T-helper 17 cell (primary cell): ENCODE results near the gene HOXA9. TPM values are rescaled to one million over a fixed set of nuclear protein-coding genes. Genes with fewer than 3 reads are reported as not detected.

Experiments
- ATAC-seq: fragments of 150-1000 bp; cut with Tn5 transposase; 2 replicates; pipeline ENCODE4 v1.10.0; 2021; ENCODE audit warnings: mild to moderate bottlenecking, moderate library complexity
- DNase-seq, 3 donors: peaks; one replicate each; pipeline versions ENCODE4 v3.0.0 to v3.0.0-alpha.2; 2020 to 2021
- H3K9me3 ChIP-seq: one replicate; pipeline ENCODE4 v1.7.0; 2013; ENCODE audit warnings: low read length, mild to moderate bottlenecking; ENCODE audit not compliant: control insufficient read depth, poor library complexity, severe bottlenecking
- H3K27ac Mint-ChIP-seq: one replicate; pipeline ENCODE4 v1.8.0; 2022; ENCODE audit warnings: mild to moderate bottlenecking, moderate library complexity, mixed read lengths
- H3K27me3 Mint-ChIP-seq: one replicate; pipeline ENCODE4 v1.8.0; 2022; ENCODE audit warnings: mixed read lengths
- H3K36me3 Mint-ChIP-seq: one replicate; pipeline ENCODE4 v1.8.0; 2022; ENCODE audit warnings: low read depth, mixed read lengths
- H3K4me1 Mint-ChIP-seq: one replicate; pipeline ENCODE4 v1.8.0; 2022; ENCODE audit warnings: mild to moderate bottlenecking, mixed read lengths
- H3K4me3 Mint-ChIP-seq: one replicate; pipeline ENCODE4 v1.8.0; 2022; ENCODE audit warnings: mild to moderate bottlenecking, moderate library complexity, mixed read lengths
- total RNA-seq, 4 donors: library from RNA in 2 of 4; stranded (reverse) in 2 of 4; gene quantifications; one replicate each; pipeline ENCODE4 v1.2.3 and lab custom pipeline; 2022 to 2026

HOXA9 gene
- total RNA-seq, 2 donors from 2014 or later, result not detected

- H3K27ac Mint-ChIP-seq, result no peak overlapping the region
- no peak overlapping the region for H3K4me3 Mint-ChIP-seq
- ATAC-seq, result no peak
- no peaks in the 10 kb centered on the region for H3K9me3 ChIP-seq
- H3K4me1 Mint-ChIP-seq, result peaks cover 10% of the 10 kb centered on the region
- peaks cover 70% of the 10 kb centered on the region for H3K27me3 Mint-ChIP-seq
- H3K36me3 Mint-ChIP-seq, result peaks cover 2% of the 10 kb centered on the region
- DNase-seq, result no peak
Observed at GRCh38 chr7:27144781-27145164, 20.6 kb downstream of the HOXA9 start.

GRCh38 chr7:27143950-27144780 is 21.2 kb downstream of the HOXA9 start:
- no peaks in the 10 kb centered on the region for H3K9me3 ChIP-seq
- DNase-seq (no peak), ATAC-seq (no peak)
- Mint-ChIP-seq H3K27me3 (peaks cover 64% of the 10 kb centered on the region), H3K27ac (no peak overlapping the region), H3K4me1 (peaks cover 10% of the 10 kb centered on the region), H3K4me3 (no peak overlapping the region), H3K36me3 (peaks cover 2% of the 10 kb centered on the region)

- no peak within 1 kb of the TSS for H3K27ac Mint-ChIP-seq
- H3K27me3 Mint-ChIP-seq, result peaks cover 62% of the 10 kb centered on the region
- ATAC-seq (no peak), DNase-seq (no peak)
- H3K4me3 Mint-ChIP-seq, result no peak within 1 kb of the TSS
- peaks cover 2% of the 10 kb centered on the region for H3K36me3 Mint-ChIP-seq
- no peaks in the 10 kb centered on the region for H3K9me3 ChIP-seq
- H3K4me1 Mint-ChIP-seq, result peaks cover 10% of the 10 kb centered on the region
Observed at GRCh38 chr7:27143023-27143949, 22.1 kb downstream of the HOXA9 start, which contains the start of gene HOXA5. Gene HOXA5, minus strand, starts transcription at chr7:27143681. Its CDS starts 74 bp downstream, at chr7:27143607.

GRCh38 chr7:27142580-27143022 is 22.7 kb downstream of the HOXA9 start:
- Mint-ChIP-seq H3K27ac (no peak overlapping the region), H3K4me3 (no peak overlapping the region), H3K36me3 (peaks cover 2% of the 10 kb centered on the region), H3K4me1 (peaks cover 6% of the 10 kb centered on the region), H3K27me3 (peaks cover 64% of the 10 kb centered on the region)
- DNase-seq, result no peak
- H3K9me3 ChIP-seq, result no peaks in the 10 kb centered on the region
- no peak for ATAC-seq

- Mint-ChIP-seq H3K4me1 (peaks cover 6% of the 10 kb centered on the region), H3K4me3 (no peak overlapping the region), H3K27me3 (peaks cover 64% of the 10 kb centered on the region), H3K36me3 (peaks cover 2% of the 10 kb centered on the region), H3K27ac (no peak overlapping the region)
- peaks cover 2% of the 10 kb centered on the region for H3K9me3 ChIP-seq
- no peak for DNase-seq
- ATAC-seq, result no peak
Observed at GRCh38 chr7:27141923-27142579, 23.3 kb downstream of the HOXA9 start.

GRCh38 chr7:27141137-27141922 is 24.0 kb downstream of the HOXA9 start:
- no peak for DNase-seq
- ATAC-seq, result no peak
- no peaks in the 10 kb centered on the region for H3K36me3 Mint-ChIP-seq
- H3K9me3 ChIP-seq, result peaks cover 2% of the 10 kb centered on the region
- H3K27ac Mint-ChIP-seq, result no peak overlapping the region
- H3K4me1 Mint-ChIP-seq, result peaks cover 4% of the 10 kb centered on the region
- peaks cover 64% of the 10 kb centered on the region for H3K27me3 Mint-ChIP-seq
- H3K4me3 Mint-ChIP-seq, result no peak overlapping the region

DNA sequence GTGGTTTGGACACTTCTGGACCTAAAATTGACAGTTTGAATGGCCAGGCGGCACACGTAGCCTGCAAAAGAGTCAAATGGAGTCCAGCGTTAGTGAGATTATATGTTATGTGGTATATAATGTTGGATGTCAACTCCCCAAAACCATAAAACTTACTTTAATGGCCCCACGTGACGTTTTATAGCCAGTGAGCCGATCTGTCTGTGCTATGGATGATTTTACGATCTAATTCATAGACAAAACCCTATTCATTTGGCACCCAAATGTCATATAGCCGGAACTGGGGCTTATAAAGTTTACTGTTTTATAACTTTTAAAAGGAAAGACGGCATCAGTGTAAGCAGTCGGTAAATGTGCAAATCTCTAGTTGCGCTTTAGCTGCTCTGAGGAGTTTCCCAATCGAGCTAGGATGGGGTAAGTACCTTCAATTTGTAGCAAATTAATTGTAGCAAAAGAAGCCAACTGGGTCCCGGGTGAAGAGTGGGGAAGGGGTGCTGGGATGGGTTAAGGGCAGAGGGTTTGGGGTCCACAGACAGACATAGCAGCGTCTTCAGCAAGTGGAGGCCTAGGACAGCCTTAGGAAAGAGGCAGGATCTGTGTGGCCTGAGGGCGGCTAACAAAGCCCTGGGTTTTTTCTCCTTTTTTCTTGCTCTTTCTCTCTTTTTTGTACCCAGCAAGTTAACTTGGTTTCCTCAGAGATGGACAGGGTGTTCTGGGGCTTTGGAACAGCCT is 25.0 kb downstream of the HOXA9 start:
- no peak overlapping the region for H3K4me3 Mint-ChIP-seq
- peaks cover 2% of the 10 kb centered on the region for H3K9me3 ChIP-seq
- peaks cover 64% of the 10 kb centered on the region for H3K27me3 Mint-ChIP-seq
- ATAC-seq (no peak), DNase-seq (no peak)
- peaks cover 6% of the 10 kb centered on the region for H3K4me1 Mint-ChIP-seq
- no peak overlapping the region for H3K27ac Mint-ChIP-seq
- H3K36me3 Mint-ChIP-seq, result no peaks in the 10 kb centered on the region

DNA sequence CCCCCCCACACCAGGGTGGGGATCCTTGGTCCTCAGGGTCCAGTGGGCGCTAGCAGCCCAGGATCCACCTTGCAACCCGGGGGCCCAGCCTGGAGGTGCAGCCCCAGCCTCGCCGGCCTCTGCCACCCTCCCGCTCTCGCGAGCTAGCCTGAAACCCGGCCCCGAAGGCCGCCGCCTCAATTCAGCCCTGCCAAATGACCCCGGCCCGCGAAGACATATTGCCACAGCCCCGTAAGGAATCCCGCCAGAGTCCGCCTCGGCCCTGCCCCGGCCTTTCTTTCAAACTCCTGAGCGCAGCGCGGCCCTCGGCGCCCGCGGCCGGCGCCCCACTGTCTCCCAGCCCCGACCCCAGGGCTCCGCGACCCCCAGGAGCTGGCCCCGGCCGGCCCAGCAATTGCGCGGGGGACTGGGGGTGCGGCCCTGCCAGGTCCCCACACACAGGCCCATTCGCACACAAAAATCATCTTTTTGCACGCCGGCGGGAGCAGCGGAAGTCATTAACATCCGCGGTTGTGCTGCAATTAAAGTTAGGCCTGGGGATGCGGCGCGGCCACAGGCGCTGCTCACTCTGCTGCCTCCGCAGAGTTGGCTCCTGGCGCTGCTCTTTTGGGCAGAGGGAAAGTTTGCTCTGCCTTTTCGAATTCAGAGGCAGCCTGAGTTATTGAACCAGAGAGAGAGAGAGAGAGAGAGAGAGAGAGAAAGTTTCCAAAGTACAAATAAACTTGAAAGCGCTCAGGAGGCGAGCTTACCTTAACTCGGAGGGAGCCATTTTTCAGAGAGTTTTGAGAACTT is 25.8 kb downstream of the HOXA9 start:
- DNase-seq (no peak), ATAC-seq (no peak)
- Mint-ChIP-seq H3K4me1 (peaks cover 6% of the 10 kb centered on the region), H3K27me3 (peaks cover 67% of the 10 kb centered on the region), H3K27ac (no peak overlapping the region), H3K36me3 (no peaks in the 10 kb centered on the region), H3K4me3 (no peak overlapping the region)
- peaks cover 2% of the 10 kb centered on the region for H3K9me3 ChIP-seq

DNA sequence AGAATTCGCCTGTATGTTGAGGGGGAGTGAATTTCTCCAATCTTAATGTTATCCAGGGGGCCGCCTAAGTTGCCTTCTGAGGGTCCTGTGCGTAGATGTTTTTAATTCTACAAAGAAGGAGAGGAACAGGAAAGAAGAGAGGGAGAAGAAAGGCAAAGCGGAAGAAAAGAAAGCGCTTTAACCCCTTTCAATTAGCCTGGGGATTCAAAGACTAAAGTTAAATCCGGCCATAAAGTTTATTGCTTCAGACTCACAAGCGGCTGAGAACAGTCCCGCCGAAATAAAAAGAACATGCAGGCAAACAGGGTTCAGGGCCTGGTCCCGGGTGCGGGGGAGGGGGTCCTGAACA is 26.4 kb downstream of the HOXA9 start:
- ATAC-seq (no peak), DNase-seq (no peak)
- Mint-ChIP-seq H3K27me3 (peaks cover 73% of the 10 kb centered on the region), H3K36me3 (no peaks in the 10 kb centered on the region), H3K27ac (no peak overlapping the region), H3K4me1 (peaks cover 6% of the 10 kb centered on the region), H3K4me3 (no peak overlapping the region)
- H3K9me3 ChIP-seq, result peaks cover 2% of the 10 kb centered on the region

DNA sequence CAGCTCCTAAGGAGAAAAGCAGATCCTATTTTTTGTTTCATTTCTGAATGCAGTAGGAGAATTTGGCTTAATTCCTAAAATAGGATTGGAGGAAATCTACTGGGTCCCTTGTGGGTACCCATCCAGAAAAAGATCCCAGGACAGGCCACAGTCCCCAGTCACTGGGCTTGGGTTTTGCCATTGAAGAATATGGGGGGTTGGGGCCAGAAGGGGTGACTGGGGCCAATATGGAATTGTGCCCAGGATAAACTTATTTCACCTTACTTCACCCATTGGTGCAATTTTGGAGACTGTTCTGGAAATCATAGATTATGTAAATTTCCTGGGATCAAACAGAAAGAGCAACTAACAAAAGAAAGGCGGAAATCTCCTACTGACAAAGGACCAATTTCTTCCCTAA is 26.9 kb downstream of the HOXA9 start:
- Mint-ChIP-seq H3K27ac (no peak overlapping the region), H3K4me3 (no peak overlapping the region), H3K36me3 (no peaks in the 10 kb centered on the region), H3K27me3 (peaks cover 78% of the 10 kb centered on the region), H3K4me1 (peaks cover 6% of the 10 kb centered on the region)
- ATAC-seq (no peak), DNase-seq (no peak)
- peaks cover 2% of the 10 kb centered on the region for H3K9me3 ChIP-seq

DNA sequence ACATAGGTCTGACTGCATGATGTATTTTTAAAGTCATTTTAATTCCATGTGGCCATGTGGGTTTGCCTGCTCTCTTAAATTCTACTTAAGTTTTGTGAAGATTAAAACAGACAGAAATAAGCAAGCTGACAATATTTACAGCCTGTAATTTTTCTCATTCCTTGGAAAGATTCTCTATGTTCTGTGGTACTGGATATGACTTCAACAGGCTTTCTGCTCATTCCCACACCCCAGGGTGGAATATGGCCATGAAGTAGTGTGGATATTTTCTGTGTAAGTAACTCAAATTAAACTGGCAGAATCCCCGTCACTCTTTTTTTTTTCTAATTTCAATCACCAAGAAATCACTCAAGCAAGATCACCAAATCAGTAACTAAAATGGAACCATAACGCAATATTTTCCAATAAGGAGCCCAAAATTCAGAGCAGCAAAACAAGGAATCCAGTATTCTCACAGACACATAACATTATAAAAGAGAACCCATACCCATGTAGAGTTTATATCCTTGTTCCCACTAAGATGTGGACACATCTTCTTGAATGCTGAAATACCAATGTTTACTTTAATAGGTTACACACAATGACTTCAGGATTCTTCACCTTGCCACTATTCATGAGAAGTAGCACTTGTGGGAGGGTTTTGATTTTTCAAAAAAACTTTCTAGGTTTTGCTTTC is 27.6 kb downstream of the HOXA9 start:
- H3K9me3 ChIP-seq, result peaks cover 2% of the 10 kb centered on the region
- Mint-ChIP-seq H3K27me3 (peaks cover 79% of the 10 kb centered on the region), H3K27ac (no peak overlapping the region)

More for the DNA sequence above, 27.6 kb downstream of the HOXA9 start:
- no peak overlapping the region for H3K4me3 Mint-ChIP-seq
- no peak for DNase-seq
- ATAC-seq, result no peak
- peaks cover 6% of the 10 kb centered on the region for H3K4me1 Mint-ChIP-seq
- H3K36me3 Mint-ChIP-seq, result no peaks in the 10 kb centered on the region
